HG03460 (cell line): ENCODE results near the gene TIPIN.
"Not testable (repeated sequence)": the region's sequence is repeated elsewhere in the genome, so short reads cannot be mapped to it uniquely, and the experiment has no call there.

Experiments
- ATAC-seq: cut with Tn5 transposase; IDR thresholded peaks from one replicate; pipeline ENCODE4 v1.9.1; 2021; ENCODE audit not compliant: unreplicated experiment

TIPIN gene

GRCh38 chr15:66304425-66304824 lies 52.1 kb downstream of the TIPIN start:
- not testable (repeated sequence) for ATAC-seq

DNA sequence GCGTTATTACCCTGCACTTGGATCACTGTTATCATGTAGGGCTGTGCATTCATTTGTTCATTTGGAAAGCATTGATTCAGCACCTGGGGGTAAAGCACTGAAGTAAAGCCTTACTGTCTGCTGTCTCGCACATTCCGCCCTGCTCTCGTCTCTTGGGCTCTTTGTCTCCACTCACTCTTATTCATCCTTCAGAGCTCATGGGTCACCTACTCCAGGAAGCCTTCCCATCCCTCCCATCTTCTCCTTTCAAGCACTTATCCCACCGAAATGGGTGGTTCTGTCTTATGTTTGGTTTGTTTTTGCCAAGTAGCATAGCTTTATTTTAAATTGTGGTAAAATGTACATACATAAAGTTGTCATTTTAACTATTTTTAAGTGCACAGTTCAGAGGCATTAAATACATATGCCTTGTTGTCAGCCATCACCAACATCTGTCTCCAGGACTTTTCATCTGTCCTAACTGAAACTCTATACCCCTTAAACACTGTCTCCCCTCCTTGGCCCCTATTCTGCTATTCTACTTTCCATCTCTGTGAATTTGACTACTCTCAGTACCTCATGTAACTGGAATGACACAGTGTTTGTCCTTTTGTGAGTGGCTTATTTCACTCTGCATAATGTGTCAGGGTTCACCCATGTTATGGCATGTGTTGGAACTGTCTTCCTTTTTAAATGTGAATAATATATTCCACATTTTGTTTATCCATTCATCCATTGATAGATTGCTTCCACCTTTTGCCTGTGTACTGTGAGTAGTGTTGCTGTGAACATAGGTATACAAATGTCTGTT lies 53.8 kb downstream of the TIPIN start:
- ATAC-seq = no peak

DNA sequence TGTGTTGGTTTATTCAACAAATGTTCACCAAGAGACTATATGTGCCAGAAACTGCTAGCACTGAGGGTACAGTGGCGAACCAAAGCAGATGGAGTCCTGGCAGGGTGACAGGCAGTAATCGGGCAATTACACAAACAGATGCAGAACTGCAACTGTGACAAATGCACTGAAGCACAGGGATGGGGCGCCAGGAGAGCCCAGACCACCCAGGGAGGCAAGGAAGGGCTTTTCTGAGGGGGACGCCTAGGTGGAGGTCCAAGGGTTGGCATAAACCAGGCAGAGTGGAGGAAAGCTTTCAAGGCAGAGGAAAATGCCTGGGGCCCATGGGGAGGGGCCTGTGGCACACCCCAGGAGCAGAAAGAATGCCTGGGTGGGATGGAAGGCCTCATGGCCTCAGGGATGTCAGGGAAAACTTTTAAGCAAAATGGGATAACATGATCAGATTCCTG lies 57.7 kb downstream of the TIPIN start:
- no peak for ATAC-seq

GRCh38 chr15:66296186-66296585 lies 60.3 kb downstream of the TIPIN start:
- no peak for ATAC-seq

DNA sequence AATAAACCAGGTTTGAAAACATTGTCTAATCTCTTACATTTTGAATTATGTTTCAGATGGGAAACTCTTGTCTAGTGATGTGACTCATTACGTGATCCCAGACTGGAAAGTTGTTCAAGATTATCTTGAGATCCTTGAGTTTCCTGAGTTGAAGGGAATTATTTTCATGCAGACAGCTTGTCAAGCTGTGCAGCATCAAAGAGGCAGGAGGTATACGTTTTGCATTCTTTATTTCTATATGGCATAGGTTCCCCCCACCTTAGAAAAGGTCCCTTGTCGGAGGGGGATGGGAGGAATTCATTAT lies 61.6 kb downstream of the TIPIN start:
- ATAC-seq = no peak

DNA sequence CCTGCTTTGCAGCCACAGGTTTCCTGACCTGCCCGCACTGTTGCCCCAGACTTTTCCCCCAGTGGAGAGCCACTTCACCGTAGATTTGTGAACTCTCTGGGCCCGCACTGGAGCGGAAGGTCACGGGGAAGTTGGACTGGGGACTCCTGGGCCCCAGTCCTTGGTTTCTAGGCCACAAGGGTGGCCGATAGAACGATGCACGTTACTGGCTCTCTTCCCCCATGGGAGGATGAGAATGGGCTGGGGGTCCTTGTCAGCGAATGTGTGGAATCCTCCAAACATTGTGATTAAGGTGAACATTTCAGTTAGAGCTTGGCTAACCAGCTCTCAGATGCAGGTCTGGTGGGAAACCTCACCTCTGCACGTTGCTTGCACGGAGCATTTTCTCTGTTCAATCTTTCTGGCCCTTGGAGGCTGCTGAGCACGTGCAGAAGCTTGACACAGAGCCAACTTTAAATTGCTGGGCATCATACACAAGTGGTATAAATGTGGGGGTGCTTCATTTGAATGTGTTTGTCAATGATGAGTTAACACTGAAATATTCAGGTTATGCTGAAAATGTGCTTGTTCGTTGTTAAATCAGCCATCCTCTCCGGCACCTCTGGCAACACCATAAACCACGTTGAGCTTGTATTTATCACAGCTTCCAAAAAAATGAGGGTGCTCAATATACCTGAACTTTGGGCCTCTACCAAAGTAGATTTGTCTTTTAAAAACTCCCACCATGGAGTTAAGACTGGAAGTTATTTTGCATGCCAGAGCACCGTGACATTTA lies 62.1 kb downstream of the TIPIN start:
- ATAC-seq = peak; percentile 16

DNA sequence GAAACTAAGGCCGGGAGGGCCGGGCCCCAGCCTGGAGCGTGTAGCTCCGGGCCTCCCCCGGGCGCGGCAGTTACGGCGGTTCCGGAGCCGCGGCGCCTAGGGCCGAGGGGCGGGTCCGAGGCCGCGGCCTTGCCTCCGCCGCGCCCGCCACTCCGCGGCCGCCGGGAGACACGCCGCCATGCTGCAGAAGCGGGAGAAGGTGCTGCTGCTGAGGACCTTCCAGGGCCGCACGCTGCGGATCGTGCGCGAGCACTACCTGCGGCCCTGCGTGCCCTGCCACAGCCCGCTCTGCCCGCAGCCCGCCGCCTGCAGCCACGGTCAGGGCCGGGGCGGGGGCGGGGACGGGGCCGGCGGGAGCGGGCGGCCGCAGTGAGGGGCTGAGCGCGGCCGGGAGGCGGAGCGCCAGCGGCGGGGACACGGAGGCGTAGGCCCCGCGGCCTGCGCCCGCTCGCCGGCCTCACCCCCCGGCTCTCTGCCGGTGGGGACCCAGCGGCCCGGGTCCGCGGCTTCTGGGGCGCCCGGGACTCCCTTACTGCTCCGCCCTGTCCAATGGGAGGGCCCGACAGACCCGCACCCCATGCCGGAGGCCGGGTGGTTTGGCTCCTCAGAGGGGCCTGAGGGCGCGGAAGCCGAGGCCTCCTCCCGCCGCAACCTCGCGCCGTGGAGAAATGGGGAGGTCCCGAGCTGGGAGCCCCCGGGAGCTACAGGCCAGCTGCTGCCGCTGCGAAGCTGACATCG lies 62.9 kb downstream of the TIPIN start, which contains the start of gene DIS3L:
Gene DIS3L, plus strand, starts transcription at position 150 of the 738 bp plus-strand sequence. Its CDS starts 29 bp downstream, at position 179.
- ATAC-seq = peak; percentile 60

DNA sequence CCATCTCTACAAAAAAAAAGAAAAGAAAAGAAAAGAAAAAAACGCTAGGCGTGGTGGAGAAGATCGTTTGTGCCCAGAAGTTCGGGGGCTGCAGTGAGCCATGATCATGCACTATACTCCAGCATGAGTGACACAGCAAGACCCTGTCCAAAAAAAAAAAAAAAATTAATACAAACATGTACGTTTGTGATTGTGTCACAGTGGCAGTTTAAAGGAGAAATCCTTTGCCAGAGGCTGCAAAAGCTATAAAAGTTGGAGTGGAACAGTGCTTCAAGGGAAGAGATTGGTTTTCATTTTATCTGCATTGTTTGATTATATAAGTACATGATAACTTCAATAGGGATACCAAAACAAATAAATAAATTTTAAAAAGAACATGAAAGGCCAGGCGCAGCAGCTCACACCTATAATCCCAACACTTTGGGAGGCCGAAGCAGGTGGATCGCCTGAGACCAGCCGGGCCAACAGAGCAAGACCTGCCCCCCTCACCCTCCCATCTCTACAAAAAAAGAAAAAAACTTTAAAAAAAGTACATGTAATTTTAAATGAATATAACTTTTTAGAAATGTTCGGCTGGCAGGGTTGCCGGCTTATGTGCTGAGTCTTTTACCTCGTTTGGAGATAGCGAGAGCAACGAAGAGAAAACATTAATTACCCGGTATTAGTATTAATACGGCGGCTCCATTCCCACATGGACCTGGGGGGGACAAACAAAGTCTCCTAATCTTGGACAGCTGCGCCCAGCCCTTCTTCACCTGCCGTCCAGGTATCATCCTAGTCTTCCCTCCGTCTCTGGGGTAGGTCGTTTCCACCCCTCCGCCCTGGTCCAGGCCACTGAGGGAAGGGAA lies 63.7 kb downstream of the TIPIN start:
- peak; percentile 14 for ATAC-seq

GRCh38 chr15:66291816-66292570 lies 64.5 kb downstream of the TIPIN start:
- no peak for ATAC-seq

DNA sequence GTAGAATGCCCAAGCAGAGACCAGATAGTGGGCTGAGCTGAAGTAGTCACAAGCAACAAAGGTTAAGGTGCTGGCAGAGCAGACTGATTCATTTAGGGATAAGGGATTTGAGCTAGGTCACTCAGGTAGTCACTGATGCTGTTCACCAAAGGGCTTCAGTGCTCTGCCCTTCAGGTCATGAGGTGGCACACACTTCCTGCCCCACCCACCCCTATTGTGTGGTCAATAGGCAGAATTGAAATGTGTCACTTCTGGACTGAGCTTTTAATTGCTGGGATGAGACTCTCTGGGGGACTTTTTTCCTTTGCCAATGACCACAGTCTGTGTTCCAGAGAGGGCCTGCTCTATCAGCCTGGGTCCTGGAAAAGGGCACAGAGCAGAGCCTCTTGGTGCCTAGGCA lies 66.0 kb downstream of the TIPIN start:
- no peak for ATAC-seq

DNA sequence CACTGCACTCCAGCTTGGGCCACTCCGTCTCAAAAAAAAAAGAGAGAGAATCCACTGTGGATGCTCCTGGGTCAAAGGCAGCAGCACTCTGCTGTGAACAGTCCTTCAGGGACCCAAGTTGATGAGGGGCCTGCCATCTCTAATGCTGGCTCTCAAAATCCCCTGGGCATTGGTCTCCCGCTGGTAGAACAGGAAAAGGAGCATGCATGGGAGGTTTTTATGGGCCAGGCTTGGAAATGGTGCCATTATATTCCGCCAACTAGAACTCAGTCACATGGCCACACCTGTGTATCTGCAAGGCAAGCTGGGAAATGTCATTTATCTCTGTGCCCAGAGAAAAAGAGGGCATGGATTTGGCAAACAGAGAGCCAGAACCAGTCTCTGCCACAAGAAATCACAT lies 66.5 kb downstream of the TIPIN start:
- no peak for ATAC-seq

GRCh38 chr15:66288551-66289185 lies 67.8 kb downstream of the TIPIN start:
- ATAC-seq = no peak

DNA sequence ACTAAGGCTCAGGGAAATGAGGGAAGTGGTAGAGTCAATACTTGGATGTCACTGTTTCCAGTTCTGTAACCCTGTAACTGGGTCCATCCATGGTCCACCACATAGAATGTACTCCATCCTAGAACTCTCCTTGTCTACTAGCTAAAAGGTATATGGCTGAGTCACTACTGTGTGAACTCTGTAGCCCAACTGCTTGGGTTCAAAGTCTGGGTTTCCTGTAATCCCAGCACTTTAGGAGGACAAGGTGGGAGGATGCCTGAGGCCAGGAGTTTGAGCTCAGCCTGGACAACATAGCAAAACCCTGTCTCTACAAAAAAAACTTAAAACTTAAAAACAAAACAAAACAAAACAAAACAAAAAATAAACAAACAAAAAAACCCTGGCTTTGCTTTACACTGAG lies 68.4 kb downstream of the TIPIN start:
- no peak for ATAC-seq

- ATAC-seq = no peak
These were observed 68.9 kb downstream of the TIPIN start for GRCh38 chr15:66287461-66288057.
